Measurements from ENCODE around the gene CXCL16. TPM values are rescaled to one million over a fixed set of nuclear protein-coding genes. Genes with fewer than 3 reads are reported as not detected.

Gene CXCL16
- total RNA-seq, 1 donor = 11.2 TPM

- Histone ChIP-seq H4K20me1 (ENCODE audit: insufficient read depth, low read length) (no peaks in the 10 kb centered on the region), H3K4me2 (ENCODE audit: insufficient read depth, low read length) (peak overlapping the region; percentile 77), H3K4me1 (ENCODE audit: insufficient read depth, low read length) (peaks cover 30% of the 10 kb centered on the region), H3K27me3 (ENCODE audit: insufficient read depth, low read length) (peaks cover 31% of the 10 kb centered on the region), H3K79me2 (ENCODE audit: insufficient read depth, low read length) (no peaks in the 10 kb centered on the region), H3K4me3 (ENCODE audit: insufficient read depth, low read length) (peak overlapping the region; percentile 62), H3K27ac (ENCODE audit: low read depth, low read length) (no peak overlapping the region), H2AFZ (ENCODE audit: low read length) (peak overlapping the region; percentile 78), H3K36me3 (ENCODE audit: insufficient read depth, low read length) (no peaks in the 10 kb centered on the region), H3K9me3 (ENCODE audit: low read depth, low read length) (no peaks in the 10 kb centered on the region)
- no peak for TF ChIP-seq CTCF (IDR thresholded peaks at IDR 0.05; ENCODE audit: extremely low read depth, low read depth, low read length)
- DNase-seq (ENCODE audit: insufficient read length, low spot score, missing footprints) = peak; percentile 82
Measured at GRCh38 chr17:4786516-4786915, 46.8 kb upstream of the CXCL16 start.

DNA sequence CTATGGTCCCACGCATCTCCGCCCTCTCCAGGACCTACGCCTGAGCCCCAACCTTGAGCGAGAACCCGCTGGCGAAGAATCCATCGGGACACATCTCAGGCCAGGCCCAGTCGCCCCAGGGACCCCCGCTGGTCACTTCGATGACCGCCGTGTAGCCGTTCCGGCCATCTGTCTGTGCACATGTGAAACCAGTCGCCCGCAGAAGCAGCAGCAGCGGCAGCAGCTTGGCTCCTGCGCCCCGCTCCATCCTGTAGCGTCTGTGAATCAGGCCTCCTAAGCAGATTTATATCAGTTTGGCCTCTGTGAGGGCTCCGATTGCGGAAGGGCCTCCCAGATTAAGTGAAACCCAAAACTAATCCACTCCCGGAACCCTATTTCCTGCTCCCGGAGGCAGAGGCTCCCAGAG lies 46.4 kb upstream of the CXCL16 start, which contains the start of gene VMO1:
TSS of gene VMO1 (minus strand) at position 259 of the 406 bp plus-strand sequence. CDS start at position 247, 12 bp downstream.
- Histone ChIP-seq H3K4me2 (ENCODE audit: insufficient read depth, low read length) (peak within 1 kb of the TSS; percentile 77), H3K9me3 (ENCODE audit: low read depth, low read length) (no peaks in the 10 kb centered on the region), H3K79me2 (ENCODE audit: insufficient read depth, low read length) (no peaks in the 10 kb centered on the region), H3K36me3 (ENCODE audit: insufficient read depth, low read length) (no peaks in the 10 kb centered on the region), H3K4me3 (ENCODE audit: insufficient read depth, low read length) (peak within 1 kb of the TSS; percentile 64), H3K4me1 (ENCODE audit: insufficient read depth, low read length) (peaks cover 30% of the 10 kb centered on the region), H3K27me3 (ENCODE audit: insufficient read depth, low read length) (peaks cover 31% of the 10 kb centered on the region), H4K20me1 (ENCODE audit: insufficient read depth, low read length) (no peaks in the 10 kb centered on the region), H2AFZ (ENCODE audit: low read length) (peak within 1 kb of the TSS; percentile 78), H3K27ac (ENCODE audit: low read depth, low read length) (no peak within 1 kb of the TSS)
- TF ChIP-seq CTCF (IDR thresholded peaks at IDR 0.05; ENCODE audit: extremely low read depth, low read depth, low read length) = no peak
- DNase-seq (ENCODE audit: insufficient read length, low spot score, missing footprints) = peak; percentile 93

DNA sequence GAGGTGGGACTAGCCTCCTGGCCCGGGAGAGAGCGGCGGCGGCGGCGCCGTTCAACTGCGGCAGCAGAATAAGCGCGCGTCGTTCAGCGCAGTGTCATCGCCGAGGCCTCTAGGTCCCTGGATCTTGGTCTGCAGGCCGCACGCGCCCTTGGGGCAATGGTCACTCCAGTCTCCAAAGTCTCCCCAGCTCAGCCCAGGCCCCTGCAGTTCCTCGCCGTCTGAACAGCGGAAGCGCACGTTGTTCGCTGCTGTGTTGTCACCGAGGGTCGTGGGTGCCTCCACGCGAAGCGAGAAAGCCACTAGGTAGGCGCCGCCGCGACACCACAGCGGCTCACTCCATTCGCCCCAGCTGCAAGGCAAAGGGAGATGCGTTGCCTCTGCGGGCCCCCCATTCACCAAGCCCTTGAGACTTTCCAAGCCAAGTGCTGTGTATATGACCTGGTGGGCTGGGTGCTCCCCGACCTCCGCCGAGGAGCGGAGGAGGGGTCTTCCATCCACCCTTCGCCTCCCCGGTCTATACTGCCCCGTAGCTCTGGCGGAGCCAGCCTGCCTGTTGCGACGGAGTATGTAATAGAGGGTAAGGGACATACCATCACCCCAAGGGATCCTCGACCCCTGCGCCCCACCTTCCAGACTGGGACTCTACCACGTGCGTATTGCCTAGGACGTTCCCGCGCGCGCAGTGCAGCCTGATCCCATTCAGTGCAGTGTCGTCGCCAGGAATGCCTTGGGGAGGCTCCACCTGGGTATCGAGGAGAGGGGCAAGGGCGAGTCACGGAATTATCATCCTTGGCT lies 45.8 kb upstream of the CXCL16 start:
- Histone ChIP-seq H3K9me3 (ENCODE audit: low read depth, low read length) (no peaks in the 10 kb centered on the region), H3K36me3 (ENCODE audit: insufficient read depth, low read length) (no peaks in the 10 kb centered on the region), H3K4me2 (ENCODE audit: insufficient read depth, low read length) (peak overlapping the region; percentile 77), H3K27ac (ENCODE audit: low read depth, low read length) (no peak overlapping the region), H3K79me2 (ENCODE audit: insufficient read depth, low read length) (no peaks in the 10 kb centered on the region), H2AFZ (ENCODE audit: low read length) (peak overlapping the region; percentile 78), H3K4me1 (ENCODE audit: insufficient read depth, low read length) (peaks cover 28% of the 10 kb centered on the region), H4K20me1 (ENCODE audit: insufficient read depth, low read length) (no peaks in the 10 kb centered on the region), H3K4me3 (ENCODE audit: insufficient read depth, low read length) (peak overlapping the region; percentile 62), H3K27me3 (ENCODE audit: insufficient read depth, low read length) (peaks cover 32% of the 10 kb centered on the region)
- no peak for DNase-seq (ENCODE audit: insufficient read length, low spot score, missing footprints)
- no peak for TF ChIP-seq CTCF (IDR thresholded peaks at IDR 0.05; ENCODE audit: extremely low read depth, low read depth, low read length)

DNA sequence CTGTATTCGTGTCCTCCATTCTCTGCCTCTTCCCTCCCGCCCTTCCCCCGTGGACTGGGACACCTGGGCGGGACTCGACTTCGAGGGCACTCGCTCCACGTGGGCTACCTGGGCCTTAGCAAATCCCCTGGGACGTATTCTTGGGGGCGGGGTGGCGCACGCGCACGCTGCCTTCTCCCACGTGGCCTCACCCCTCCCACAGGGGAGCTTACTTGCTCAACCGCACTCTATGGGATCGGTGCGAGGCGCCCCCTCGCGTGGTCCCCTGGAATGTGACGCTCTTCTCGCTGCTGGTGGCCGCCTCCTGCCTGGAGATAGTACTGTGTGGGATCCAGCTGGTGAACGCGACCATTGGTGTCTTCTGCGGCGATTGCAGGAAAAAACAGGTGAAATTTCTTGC lies 42.9 kb upstream of the CXCL16 start:
- Histone ChIP-seq H3K4me3 (ENCODE audit: insufficient read depth, low read length) (no peak overlapping the region), H3K4me2 (ENCODE audit: insufficient read depth, low read length) (no peak overlapping the region), H2AFZ (ENCODE audit: low read length) (no peak overlapping the region), H3K4me1 (ENCODE audit: insufficient read depth, low read length) (peaks cover 17% of the 10 kb centered on the region), H3K27ac (ENCODE audit: low read depth, low read length) (no peak overlapping the region), H3K79me2 (ENCODE audit: insufficient read depth, low read length) (no peaks in the 10 kb centered on the region), H3K36me3 (ENCODE audit: insufficient read depth, low read length) (no peaks in the 10 kb centered on the region), H3K9me3 (ENCODE audit: low read depth, low read length) (no peaks in the 10 kb centered on the region), H4K20me1 (ENCODE audit: insufficient read depth, low read length) (no peaks in the 10 kb centered on the region), H3K27me3 (ENCODE audit: insufficient read depth, low read length) (peaks cover 36% of the 10 kb centered on the region)
- TF ChIP-seq CTCF (IDR thresholded peaks at IDR 0.05; ENCODE audit: extremely low read depth, low read depth, low read length) = no peak
- no peak for DNase-seq (ENCODE audit: insufficient read length, low spot score, missing footprints)

Measured in osteoblast (primary cell).